GM19239 (cell line): ENCODE measurements around the gene RIC8A.
A peak's percentile ranks its signal among the peaks of the same experiment; 100 is the strongest.
"Not testable (repeated sequence)": the region's sequence is repeated elsewhere in the genome, so short reads cannot be mapped to it uniquely, and the experiment has no call there.

ENCODE experiments used
- DNase-seq: peaks from one replicate; pipeline ENCODE4 v3.0.0; 2011; ENCODE audit warnings: low spot score; ENCODE audit not compliant: insufficient read length
- FAIRE-seq: peaks from 2 replicates; lab custom pipeline; 2011; peaks lifted over from hg19 to GRCh38; lab: Jason Lieb, UNC

The RIC8A gene

GRCh38 chr11:215581-216037 is 8.1 kb downstream of the RIC8A start:
- no peak for FAIRE-seq
- no peak for DNase-seq

GRCh38 chr11:216081-216974 is 8.8 kb downstream of the RIC8A start:
- no peak for DNase-seq
- no peak for FAIRE-seq

- DNase-seq = no peak
- FAIRE-seq = no peak
These were observed 10.2 kb downstream of the RIC8A start for GRCh38 chr11:217704-218103.

- FAIRE-seq = no peak
These were observed 11.5 kb downstream of the RIC8A start for GRCh38 chr11:218815-219593.

GRCh38 chr11:220641-221215 is 13.2 kb downstream of the RIC8A start:
- not testable (repeated sequence) for FAIRE-seq, DNase-seq

More at GRCh38 chr11:218815-219593, 11.5 kb downstream of the RIC8A start:
- no peak for DNase-seq

GRCh38 chr11:221539-221938 is 14.0 kb downstream of the RIC8A start:
- FAIRE-seq = no peak
- no peak for DNase-seq

- DNase-seq (no peak), FAIRE-seq (no peak)
These were observed 14.7 kb downstream of the RIC8A start for GRCh38 chr11:221998-222789.

GRCh38 chr11:223026-223789 is 15.7 kb downstream of the RIC8A start:
- FAIRE-seq (no peak), DNase-seq (no peak)

GRCh38 chr11:223884-224283 is 16.4 kb downstream of the RIC8A start:
- FAIRE-seq (no peak), DNase-seq (no peak)

GRCh38 chr11:224424-224823 is 16.9 kb downstream of the RIC8A start:
- FAIRE-seq (no peak), DNase-seq (no peak)

- no peak for DNase-seq
- peak; percentile 49 for FAIRE-seq
These were observed 18.4 kb downstream of the RIC8A start for GRCh38 chr11:225734-226453.

GRCh38 chr11:227824-228379 is 20.4 kb downstream of the RIC8A start:
- no peak for DNase-seq
- FAIRE-seq = no peak

GRCh38 chr11:230431-230830 is 22.9 kb downstream of the RIC8A start:
- no peak for FAIRE-seq
- DNase-seq = no peak

GRCh38 chr11:232783-233565 is 25.5 kb downstream of the RIC8A start:
- no peak for DNase-seq
- FAIRE-seq = no peak

- DNase-seq = no peak
- FAIRE-seq = no peak
These were observed 27.7 kb downstream of the RIC8A start for GRCh38 chr11:235180-235579.

- DNase-seq (no peak), FAIRE-seq (peak; percentile 69)
These were observed 28.1 kb downstream of the RIC8A start for GRCh38 chr11:235609-235996.

- FAIRE-seq = peak; percentile 91
- DNase-seq = peak; percentile 99
These were observed 28.7 kb downstream of the RIC8A start, which contains the start of gene SIRT3 for GRCh38 chr11:235997-236773. Gene SIRT3, minus strand, starts transcription at chr11:236342. Its CDS starts 14 bp downstream, at chr11:236328.
